Panc1 (cell line): ENCODE measurements around the gene DAZAP2. TPM values are rescaled to one million over a fixed set of nuclear protein-coding genes. Genes with fewer than 3 reads are reported as not detected.
A peak's percentile ranks its signal among the peaks of the same experiment; 100 is the strongest.

Experiments
- ATAC-seq: fragments of 200-7000 bp; cut with Tn5 transposase; 2 replicates; pipeline ENCODE4 v1.9.1; 2020; ENCODE audit warnings: mild to moderate bottlenecking, moderate library complexity
- BruUV-seq: library from RNA; stranded (reverse); fragments of 400-500 nt; replicated peaks from 2 replicates; lab custom pipeline; 2021; lab: Mats Ljungman, UMichigan
- CTCF ChIA-PET: fragments of 300-600 bp; sonication (Branson Sonifier 250); formaldehyde crosslinking; loops from one replicate; lab custom pipeline; 2022; ENCODE audit warnings: antibody characterized with exemption; lab: Charles Lee
- POLR2A ChIA-PET: fragments of 300-600 bp; sonication (Branson Sonifier 250); formaldehyde crosslinking; loops from one replicate; lab custom pipeline; 2022; ENCODE audit warnings: antibody characterized with exemption; lab: Charles Lee
- DNase-seq: peaks from one replicate; pipeline ENCODE4 v3.0.0-alpha.2; 2010; ENCODE audit warnings: low read depth, low spot score
- H3K27ac ChIP-seq: 2 replicates; pipeline ENCODE4 v1.5.1; 2011; ENCODE audit warnings: mild to moderate bottlenecking, low read length, inconsistent platforms
- H3K27me3 ChIP-seq: fragments of 200-500 bp; sonication (Bioruptor generic); 2 replicates; pipeline ENCODE4 v1.6.0; 2014; ENCODE audit warnings: low read length, inconsistent platforms; ENCODE audit not compliant: control insufficient read depth, insufficient read depth
- H3K36me3 ChIP-seq: fragments of 200-500 bp; sonication (Bioruptor generic); 2 replicates; pipeline ENCODE4 v1.5.1; 2014; ENCODE audit warnings: inconsistent platforms, mild to moderate bottlenecking, low read length, moderate library complexity; ENCODE audit not compliant: control insufficient read depth, insufficient read depth
- H3K4me1 ChIP-seq: 2 replicates; pipeline ENCODE4 v1.5.1; 2011; ENCODE audit warnings: inconsistent platforms, mild to moderate bottlenecking, low read length, moderate library complexity; ENCODE audit not compliant: control insufficient read depth, insufficient read depth
- H3K4me3 ChIP-seq, 2 experiments: 2 replicates each; pipeline ENCODE4 v1.5.1; 2011 to 2012; ENCODE audit warnings: low read depth in 2 of 2, low read length in 2 of 2, mild to moderate bottlenecking in 2 of 2, inconsistent platforms in 1 of 2, moderate library complexity in 1 of 2
- H3K9me3 ChIP-seq: fragments of 200-500 bp; sonication (Bioruptor generic); 2 replicates; pipeline ENCODE4 v1.5.1; 2014; ENCODE audit warnings: low read depth, mild to moderate bottlenecking, inconsistent platforms, low read length, moderate library complexity; ENCODE audit not compliant: control insufficient read depth, insufficient read depth
- CTCF ChIP-seq: fragments of 450-650 bp; IDR thresholded peaks from 2 replicates; pipeline ENCODE4 v1.5.1; 2017; ENCODE audit warnings: mild to moderate bottlenecking
- POLR2AphosphoS5 ChIP-seq: IDR thresholded peaks from 2 replicates; pipeline ENCODE4 v1.6.1; 2012; ENCODE audit warnings: mild to moderate bottlenecking, low read depth, low read length, moderate library complexity
- SIN3A ChIP-seq: IDR thresholded peaks from 2 replicates; pipeline ENCODE4 v1.6.1; 2012; ENCODE audit warnings: low read depth, mild to moderate bottlenecking, low read length, moderate library complexity, borderline replicate concordance; ENCODE audit not compliant: insufficient read depth
- TCF7L2 ChIP-seq: IDR thresholded peaks from 2 replicates; pipeline ENCODE4 v1.6.1; 2011; ENCODE audit warnings: mild to moderate bottlenecking, low read depth, low read length, inconsistent platforms
- in situ Hi-C: cut with HindIII; loops from 2 replicates; pipeline ENCODE4 v1.10.0; 2016; ENCODE audit warnings: low sequenced_read_pairs, low pct_unique_long_range_greater_than_20kb
- intact Hi-C: fragments of 100-400 bp; cut with micrococcal nuclease; formaldehyde crosslinking; loops from one replicate; pipeline ENCODE4 v1.10.0; 2022; ENCODE audit not compliant: unreplicated experiment
- total RNA-seq: library from RNA; stranded (reverse); gene quantifications from one replicate; pipeline ENCODE4 v1.2.1, GENCODE V29; 2021; ENCODE audit not compliant: unreplicated experiment
- TF ChIP-seq, protein P1 (sequence below), 2 experiments: IDR thresholded peaks; 2 replicates each; pipeline ENCODE4 v1.6.1; 2011 to 2012; ENCODE audit warnings: low read depth in 2 of 2, control low read depth in 1 of 2, low read length in 1 of 2, mild to moderate bottlenecking in 1 of 2, moderate library complexity in 1 of 2; ENCODE audit not compliant: insufficient read depth in 1 of 2

Gene DAZAP2
- total RNA-seq, 1 experiment from 2014 or later, result 197 TPM

- no TSS peak for BruUV-seq
- in situ Hi-C loops (no loop called here), intact Hi-C loops (no loop called here)
- CTCF ChIA-PET, result no interaction called here
- POLR2A ChIA-PET, result no interaction called here
- Histone ChIP-seq H3K36me3 (no peaks in the 10 kb centered on the region; the same call in 1 of the 2 replicates), H3K27ac (no peak overlapping the region), H3K4me1 (peaks cover 4% of the 10 kb centered on the region; the same call in 1 of the 2 replicates), H3K9me3 (no peaks in the 10 kb centered on the region), H3K4me3 (no peak overlapping the region), H3K27me3 (no peaks in the 10 kb centered on the region)
- DNase-seq (no peak), ATAC-seq (no peak)
- TF ChIP-seq TCF7L2 (no peak), CTCF (no peak), SIN3A (no peak), POLR2AphosphoS5 (no peak)
- TF ChIP-seq, protein P1, sequence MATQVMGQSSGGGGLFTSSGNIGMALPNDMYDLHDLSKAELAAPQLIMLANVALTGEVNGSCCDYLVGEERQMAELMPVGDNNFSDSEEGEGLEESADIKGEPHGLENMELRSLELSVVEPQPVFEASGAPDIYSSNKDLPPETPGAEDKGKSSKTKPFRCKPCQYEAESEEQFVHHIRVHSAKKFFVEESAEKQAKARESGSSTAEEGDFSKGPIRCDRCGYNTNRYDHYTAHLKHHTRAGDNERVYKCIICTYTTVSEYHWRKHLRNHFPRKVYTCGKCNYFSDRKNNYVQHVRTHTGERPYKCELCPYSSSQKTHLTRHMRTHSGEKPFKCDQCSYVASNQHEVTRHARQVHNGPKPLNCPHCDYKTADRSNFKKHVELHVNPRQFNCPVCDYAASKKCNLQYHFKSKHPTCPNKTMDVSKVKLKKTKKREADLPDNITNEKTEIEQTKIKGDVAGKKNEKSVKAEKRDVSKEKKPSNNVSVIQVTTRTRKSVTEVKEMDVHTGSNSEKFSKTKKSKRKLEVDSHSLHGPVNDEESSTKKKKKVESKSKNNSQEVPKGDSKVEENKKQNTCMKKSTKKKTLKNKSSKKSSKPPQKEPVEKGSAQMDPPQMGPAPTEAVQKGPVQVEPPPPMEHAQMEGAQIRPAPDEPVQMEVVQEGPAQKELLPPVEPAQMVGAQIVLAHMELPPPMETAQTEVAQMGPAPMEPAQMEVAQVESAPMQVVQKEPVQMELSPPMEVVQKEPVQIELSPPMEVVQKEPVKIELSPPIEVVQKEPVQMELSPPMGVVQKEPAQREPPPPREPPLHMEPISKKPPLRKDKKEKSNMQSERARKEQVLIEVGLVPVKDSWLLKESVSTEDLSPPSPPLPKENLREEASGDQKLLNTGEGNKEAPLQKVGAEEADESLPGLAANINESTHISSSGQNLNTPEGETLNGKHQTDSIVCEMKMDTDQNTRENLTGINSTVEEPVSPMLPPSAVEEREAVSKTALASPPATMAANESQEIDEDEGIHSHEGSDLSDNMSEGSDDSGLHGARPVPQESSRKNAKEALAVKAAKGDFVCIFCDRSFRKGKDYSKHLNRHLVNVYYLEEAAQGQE (IDR thresholded peaks at IDR 0.05; ENCODE audit: insufficient read depth in 1 of 2, low read depth in 2 of 2, low read length in 1 of 2), result no peak
Observed at GRCh38 chr12:51234530-51234929, 4.1 kb upstream of the DAZAP2 start.

GRCh38 chr12:51238037-51238509 is 553 bp upstream of the DAZAP2 start:
- Histone ChIP-seq H3K9me3 (no peaks in the 10 kb centered on the region), H3K36me3 (peaks cover 23% of the 10 kb centered on the region), H3K4me1 (peaks cover 14% of the 10 kb centered on the region), H3K4me3 (peak overlapping the region; percentile 96 to 98), H3K27me3 (no peaks in the 10 kb centered on the region), H3K27ac (peak overlapping the region; percentile 95)
- TF ChIP-seq, protein P1 (IDR thresholded peaks at IDR 0.05; ENCODE audit: insufficient read depth in 1 of 2, low read depth in 2 of 2, low read length in 1 of 2), result no peak
- TF ChIP-seq TCF7L2 (no peak), CTCF (no peak), SIN3A (no peak), POLR2AphosphoS5 (no peak)
- intact Hi-C loops (no loop called here), in situ Hi-C loops (no loop called here)
- ChIA-PET POLR2A (interaction anchor here (0.5 to 0.8 kb wide), 3 partner anchors 13 to 253 kb away, joined by 4 to 8 read pairs (median 4); no protein-coding TSS in a partner anchor), CTCF (no interaction called here)
- ATAC-seq (peak; percentile 27; the same call in 1 of the 2 replicates), DNase-seq (no peak)
- no TSS peak for BruUV-seq
